K562 (cell line): ENCODE results near the gene CAMK1D. TPM values are rescaled to one million over a fixed set of nuclear protein-coding genes. Genes with fewer than 3 reads are reported as not detected.

Source experiments
- ARID2 ChIP-seq: fragments of 450-650 bp; IDR thresholded peaks from 2 replicates; pipeline ENCODE4 v1.6.1; 2017; ENCODE audit warnings: antibody characterized with exemption, mild to moderate bottlenecking
- ASH1L ChIP-seq: fragments of 450-650 bp; IDR thresholded peaks from 2 replicates; pipeline ENCODE4 v1.6.1; 2018; ENCODE audit warnings: borderline replicate concordance, mild to moderate bottlenecking, low read depth; ENCODE audit not compliant: partially characterized antibody
- CBFA2T3 ChIP-seq: fragments of 450-650 bp; IDR thresholded peaks from 2 replicates; pipeline ENCODE4 v1.6.1; 2017
- FOXJ3 ChIP-seq: sonication (generic); formaldehyde crosslinking; IDR thresholded peaks from 2 replicates; pipeline ENCODE4 v1.4.0; 2020; ENCODE audit warnings: mild to moderate bottlenecking, missing genetic modification reagents
- FOXP1 ChIP-seq: sonication (generic); formaldehyde crosslinking; IDR thresholded peaks from 2 replicates; pipeline ENCODE4 v1.8.0; 2022; ENCODE audit warnings: mild to moderate bottlenecking, missing genetic modification reagents
- JUND ChIP-seq, 2 experiments: IDR thresholded peaks; 2 replicates in 1 of 2; 3 replicates in 1 of 2; pipeline ENCODE4 v1.6.1; 2011; ENCODE audit warnings: borderline replicate concordance in 2 of 2, low read depth in 2 of 2, low read length in 2 of 2, improper control_type of control experiment in 1 of 2, missing biosample characterization in 1 of 2, missing genetic modification characterization in 1 of 2, missing genetic modification reagents in 1 of 2
- KLF13 ChIP-seq: fragments of 450-650 bp; IDR thresholded peaks from 2 replicates; pipeline ENCODE4 v1.6.1; 2016; ENCODE audit warnings: missing genetic modification characterization, low read depth, mild to moderate bottlenecking, missing compliant biosample characterization, moderate library complexity, borderline replicate concordance
- MAFF ChIP-seq: IDR thresholded peaks from 2 replicates; pipeline ENCODE4 v1.6.1; 2012; ENCODE audit warnings: low read length, improper control_type of control experiment
- MTA3 ChIP-seq: fragments of 450-650 bp; formaldehyde crosslinking; IDR thresholded peaks from 2 replicates; pipeline ENCODE4 v1.6.1; 2017; ENCODE audit warnings: mild to moderate bottlenecking, borderline replicate concordance
- PBX2 ChIP-seq, 2 experiments: IDR thresholded peaks in 1 of 2; conservative IDR thresholded peaks in 1 of 2; 2 replicates each; pipeline ENCODE4 v1.6.1; 2016; ENCODE audit warnings: low read depth in 2 of 2, mild to moderate bottlenecking in 1 of 2, missing compliant biosample characterization in 1 of 2, missing genetic modification characterization in 1 of 2, moderate library complexity in 1 of 2
- POLR2AphosphoS5 ChIP-seq: IDR thresholded peaks from 2 replicates; pipeline ENCODE4 v1.6.1; 2011; ENCODE audit warnings: mild to moderate bottlenecking, low read depth, low read length, moderate library complexity; ENCODE audit not compliant: control insufficient read depth, insufficient read depth
- SOX6 ChIP-seq: fragments of 450-650 bp; IDR thresholded peaks from 2 replicates; pipeline ENCODE4 v1.6.1; 2014; ENCODE audit warnings: mild to moderate bottlenecking
- ZNF217 ChIP-seq: sonication (generic); formaldehyde crosslinking; IDR thresholded peaks from 2 replicates; pipeline ENCODE4 v1.8.0; 2022; ENCODE audit warnings: mild to moderate bottlenecking, missing genetic modification reagents
- polyA plus RNA-seq, 8 experiments: library from polyadenylated mRNA; depleted of rRNA in 4 of 8; stranded (reverse) in 5 of 8; unstranded in 3 of 8; fragments of >200 nt; fragmentation: Nextera tagmentation in 2 of 8; fragmentation: Illumina TruSeq in 1 of 8; extraction: Ambion mirVana in 2 of 8; extraction: Trizol in 1 of 8; gene quantifications; 2 replicates each; pipeline versions ENCODE4 v1.2.1 to v1.2.3, GENCODE V29; 2011 to 2014; ENCODE audit warnings: inconsistent platforms in 1 of 8, missing spikeins in 1 of 8
- total RNA-seq, 7 experiments: library from RNA; depleted of rRNA in 6 of 7; stranded (reverse); fragments of >200 nt in 6 of 7; fragmentation: Illumina TruSeq in 2 of 7; extraction: Trizol in 2 of 7; gene quantifications; 2 replicates each; pipeline versions ENCODE4 v1.2.1 to v1.2.3, GENCODE V29; 2011 to 2021; ENCODE audit warnings: low replicate concordance in 1 of 7
- TF ChIP-seq, protein P1 (sequence below): sonication (generic); formaldehyde crosslinking; IDR thresholded peaks from 2 replicates; pipeline ENCODE4 v1.8.0; 2022; ENCODE audit warnings: mild to moderate bottlenecking, missing genetic modification reagents
- TF ChIP-seq, protein P2 (sequence below), 2 experiments: IDR thresholded peaks; 2 replicates each; pipeline ENCODE4 v1.6.1; 2011; ENCODE audit warnings: borderline replicate concordance in 1 of 2, control low read depth in 1 of 2, low read depth in 1 of 2, low read length in 1 of 2, mild to moderate bottlenecking in 1 of 2, mixed read lengths in 1 of 2, moderate library complexity in 1 of 2; ENCODE audit not compliant: insufficient read depth in 1 of 2, insufficient read length in 1 of 2, poor library complexity in 1 of 2, severe bottlenecking in 1 of 2; ENCODE audit errors: extremely low read depth in 1 of 2

CAMK1D gene
- total and polyA plus RNA-seq, 9 of the 15 experiments (the other 6 are each of a cell fraction or from before 2014, with no cell fraction given) = 0.12 to 0.24 (median 0.20) TPM; not detected in 5

DNA sequence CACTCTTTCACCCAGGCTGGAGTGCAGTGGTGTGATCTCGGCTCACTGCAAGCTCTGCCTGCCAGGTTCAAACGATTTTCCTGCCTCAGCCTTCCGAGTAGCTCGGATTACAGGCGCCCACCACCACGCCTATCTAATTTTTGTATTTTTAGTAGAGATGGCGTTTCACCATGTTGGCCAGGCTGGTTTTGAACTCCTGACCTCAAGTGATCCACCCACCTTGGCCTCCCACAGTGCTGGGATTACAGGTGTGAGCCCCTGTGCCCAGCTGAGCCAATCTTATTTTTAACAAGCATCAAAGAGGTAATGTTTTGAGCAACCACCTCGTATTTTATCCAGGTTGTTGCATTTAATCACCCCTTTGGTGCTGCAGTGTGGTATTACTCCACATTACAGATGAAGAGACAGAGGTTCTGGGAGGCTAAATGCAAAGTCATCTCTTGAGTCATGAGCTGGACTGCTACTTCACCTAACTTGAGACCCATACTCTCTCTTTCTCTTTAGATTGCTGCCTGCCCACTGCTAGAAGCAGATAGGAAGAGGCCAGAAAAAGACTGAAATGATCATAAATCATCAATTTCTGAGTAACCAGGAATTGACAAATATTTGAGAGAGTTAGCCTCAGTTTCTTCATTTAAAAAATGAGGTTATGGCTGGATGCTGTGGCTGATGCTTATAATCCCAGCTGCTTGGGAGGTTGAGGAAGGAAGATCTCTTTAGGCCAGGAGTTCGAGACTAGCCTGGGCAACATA, 116.2 kb downstream of the CAMK1D start (continued):
- TF ChIP-seq FOXJ3 (no peak), ARID2 (no peak), MAFF (0 out of 2 replicates have a peak, but pooled peaks have one; percentile 10), FOXP1 (no peak), MTA3 (no peak), PBX2 (CRISPR knock-in tag; IDR thresholded peaks at IDR 0.05; ENCODE audit: low read depth) (no peak), PBX2 (tag; conservative IDR thresholded peaks at IDR 0.05; ENCODE audit: low read depth) (peak; percentile 82), SOX6 (no peak), ASH1L (no peak), POLR2AphosphoS5 (no peak), KLF13 (tag) (no peak), CBFA2T3 (peak; percentile 29; the same call in 1 of the 2 replicates), JUND (IDR thresholded peaks at IDR 0.05; ENCODE audit: borderline replicate concordance, low read depth, low read length) (peak; percentile 6; the same call in 1 of the 2 replicates), JUND (tag; IDR thresholded peaks at IDR 0.05; ENCODE audit: borderline replicate concordance, low read depth, low read length) (peak; percentile 13; the same call in 1 of the 3 replicates), ZNF217 (CRISPR knock-in tag) (no peak)
- TF ChIP-seq, protein P1, sequence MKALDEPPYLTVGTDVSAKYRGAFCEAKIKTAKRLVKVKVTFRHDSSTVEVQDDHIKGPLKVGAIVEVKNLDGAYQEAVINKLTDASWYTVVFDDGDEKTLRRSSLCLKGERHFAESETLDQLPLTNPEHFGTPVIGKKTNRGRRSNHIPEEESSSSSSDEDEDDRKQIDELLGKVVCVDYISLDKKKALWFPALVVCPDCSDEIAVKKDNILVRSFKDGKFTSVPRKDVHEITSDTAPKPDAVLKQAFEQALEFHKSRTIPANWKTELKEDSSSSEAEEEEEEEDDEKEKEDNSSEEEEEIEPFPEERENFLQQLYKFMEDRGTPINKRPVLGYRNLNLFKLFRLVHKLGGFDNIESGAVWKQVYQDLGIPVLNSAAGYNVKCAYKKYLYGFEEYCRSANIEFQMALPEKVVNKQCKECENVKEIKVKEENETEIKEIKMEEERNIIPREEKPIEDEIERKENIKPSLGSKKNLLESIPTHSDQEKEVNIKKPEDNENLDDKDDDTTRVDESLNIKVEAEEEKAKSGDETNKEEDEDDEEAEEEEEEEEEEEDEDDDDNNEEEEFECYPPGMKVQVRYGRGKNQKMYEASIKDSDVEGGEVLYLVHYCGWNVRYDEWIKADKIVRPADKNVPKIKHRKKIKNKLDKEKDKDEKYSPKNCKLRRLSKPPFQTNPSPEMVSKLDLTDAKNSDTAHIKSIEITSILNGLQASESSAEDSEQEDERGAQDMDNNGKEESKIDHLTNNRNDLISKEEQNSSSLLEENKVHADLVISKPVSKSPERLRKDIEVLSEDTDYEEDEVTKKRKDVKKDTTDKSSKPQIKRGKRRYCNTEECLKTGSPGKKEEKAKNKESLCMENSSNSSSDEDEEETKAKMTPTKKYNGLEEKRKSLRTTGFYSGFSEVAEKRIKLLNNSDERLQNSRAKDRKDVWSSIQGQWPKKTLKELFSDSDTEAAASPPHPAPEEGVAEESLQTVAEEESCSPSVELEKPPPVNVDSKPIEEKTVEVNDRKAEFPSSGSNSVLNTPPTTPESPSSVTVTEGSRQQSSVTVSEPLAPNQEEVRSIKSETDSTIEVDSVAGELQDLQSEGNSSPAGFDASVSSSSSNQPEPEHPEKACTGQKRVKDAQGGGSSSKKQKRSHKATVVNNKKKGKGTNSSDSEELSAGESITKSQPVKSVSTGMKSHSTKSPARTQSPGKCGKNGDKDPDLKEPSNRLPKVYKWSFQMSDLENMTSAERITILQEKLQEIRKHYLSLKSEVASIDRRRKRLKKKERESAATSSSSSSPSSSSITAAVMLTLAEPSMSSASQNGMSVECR (CRISPR knock-in tag) = no peak
- TF ChIP-seq, protein P2, sequence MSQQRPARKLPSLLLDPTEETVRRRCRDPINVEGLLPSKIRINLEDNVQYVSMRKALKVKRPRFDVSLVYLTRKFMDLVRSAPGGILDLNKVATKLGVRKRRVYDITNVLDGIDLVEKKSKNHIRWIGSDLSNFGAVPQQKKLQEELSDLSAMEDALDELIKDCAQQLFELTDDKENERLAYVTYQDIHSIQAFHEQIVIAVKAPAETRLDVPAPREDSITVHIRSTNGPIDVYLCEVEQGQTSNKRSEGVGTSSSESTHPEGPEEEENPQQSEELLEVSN (IDR thresholded peaks at IDR 0.05; ENCODE audit: borderline replicate concordance in 1 of 2, extremely low read depth in 1 of 2, insufficient read depth in 1 of 2, insufficient read length in 1 of 2, low read depth in 1 of 2, low read length in 1 of 2, poor library complexity in 1 of 2, severe bottlenecking in 1 of 2) = no peak
